GM21515 (cell line): ENCODE results near the gene LRRC3.

ENCODE experiments used
- ATAC-seq: cut with Tn5 transposase; IDR thresholded peaks from one replicate; pipeline ENCODE4 v1.9.1; 2021; ENCODE audit not compliant: unreplicated experiment

The LRRC3 gene

GRCh38 chr21:44510109-44510507 lies 54.8 kb downstream of the LRRC3 start:
- no peak for ATAC-seq

DNA sequence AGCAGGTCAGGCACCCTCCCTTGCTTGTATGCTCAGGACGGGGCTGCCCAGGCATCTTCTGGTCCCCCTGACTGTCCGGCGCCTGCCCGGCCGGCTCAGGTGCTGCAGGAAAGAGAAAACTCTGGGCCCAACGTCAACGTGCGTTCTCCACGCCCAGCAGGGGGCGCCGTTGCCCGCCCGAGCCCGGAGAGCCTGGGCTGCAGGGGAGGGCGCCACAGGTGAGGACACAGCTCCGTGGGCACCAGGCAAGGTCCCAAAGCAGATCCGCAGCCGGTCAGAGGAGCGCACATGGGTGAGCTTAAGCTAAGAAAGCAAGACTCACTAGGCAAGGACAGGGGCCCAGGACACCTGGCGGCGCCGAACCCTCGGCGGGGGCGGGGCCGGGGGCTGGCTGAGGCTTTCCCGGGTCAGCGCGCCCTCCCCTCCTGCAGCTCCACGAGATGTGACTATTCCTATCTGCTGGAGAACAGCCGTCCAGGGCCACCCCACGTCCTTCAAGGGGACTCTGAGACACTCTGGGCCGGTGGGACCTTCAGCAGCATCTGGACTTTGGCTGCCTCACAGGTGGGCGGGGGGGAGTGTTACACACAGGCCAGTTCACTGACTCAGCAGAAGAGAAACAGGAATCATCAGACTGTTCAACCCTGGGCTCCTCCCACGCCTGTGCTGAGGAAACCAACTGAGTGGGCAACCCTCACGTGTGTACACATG lies 55.4 kb downstream of the LRRC3 start:
- ATAC-seq: no peak

DNA sequence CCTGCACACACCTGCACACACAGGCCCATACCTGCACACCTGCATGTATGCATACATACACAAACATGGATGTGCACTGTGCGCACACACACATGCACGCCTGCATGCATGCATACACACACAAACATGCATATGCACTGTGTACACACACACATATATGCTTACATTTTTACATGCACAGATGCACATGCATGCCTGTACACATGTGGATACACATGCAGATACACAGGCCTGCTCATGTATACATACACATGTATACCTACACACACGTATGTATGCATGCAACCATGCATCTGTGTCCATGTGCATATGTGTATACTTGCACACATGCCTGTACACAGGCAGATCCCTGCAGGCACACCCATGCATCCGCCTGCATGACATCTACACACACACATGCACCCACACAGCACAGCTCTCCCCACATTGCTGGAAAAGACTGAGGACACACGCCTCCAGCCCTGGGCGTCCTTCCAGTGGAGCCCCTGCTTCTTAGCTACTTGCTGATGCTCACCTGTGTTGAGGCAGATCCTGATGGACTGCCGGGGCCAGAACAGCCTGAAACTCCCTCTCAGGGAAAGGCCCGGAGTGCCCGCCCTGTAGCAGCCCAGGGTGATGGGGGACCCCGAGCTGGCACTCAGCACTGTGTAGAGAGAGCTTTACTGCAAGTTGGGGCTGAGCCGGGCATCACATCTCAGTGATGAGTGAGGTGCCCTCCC lies 56.1 kb downstream of the LRRC3 start:
- ATAC-seq: no peak
